H1 (cell line): Measurements from ENCODE around the gene CAMK2D. TPM values are rescaled to one million over a fixed set of nuclear protein-coding genes. Genes with fewer than 3 reads are reported as not detected.

Experiments
- CTCF ChIA-PET: fragments of 300-600 bp; sonication (Branson Sonifier 250); formaldehyde crosslinking; loops from one replicate; lab custom pipeline; 2021; ENCODE audit not compliant: partially characterized antibody; lab: Charles Lee
- POLR2A ChIA-PET: fragments of 300-600 bp; sonication (Branson Sonifier 250); formaldehyde crosslinking; loops from one replicate; lab custom pipeline; 2021; ENCODE audit warnings: inconsistent platforms; ENCODE audit not compliant: partially characterized antibody; lab: Charles Lee
- DNase-seq, 2 experiments: peaks; one replicate each; pipeline versions ENCODE4 v3.0.0 to v3.0.0-alpha.2; 2010 to 2022; ENCODE audit warnings: low spot score in 2 of 2, low read depth in 1 of 2, mixed read lengths in 1 of 2
- FAIRE-seq: peaks from 2 replicates; lab custom pipeline; 2011; peaks lifted over from hg19 to GRCh38; lab: Jason Lieb, UNC
- H2AFZ ChIP-seq: 2 replicates; pipeline ENCODE4 v1.8.1; 2012; ENCODE audit warnings: low read length, inconsistent platforms
- H2AK5ac ChIP-seq: 2 replicates; pipeline ENCODE4 v1.6.1; 2013; ENCODE audit warnings: low read depth, low read length
- H2BK120ac ChIP-seq: replicated peaks from 2 replicates; pipeline ENCODE3; 2013; ENCODE audit warnings: low read depth, low read length, inconsistent platforms
- H2BK12ac ChIP-seq: 2 replicates; pipeline ENCODE4 v1.6.1; 2013; ENCODE audit warnings: low read depth, low read length
- H2BK15ac ChIP-seq: 2 replicates; pipeline ENCODE4 v1.6.1; 2013; ENCODE audit warnings: low read length
- H2BK20ac ChIP-seq: 2 replicates; pipeline ENCODE4 v1.6.1; 2013; ENCODE audit warnings: low read length
- H2BK5ac ChIP-seq: 2 replicates; pipeline ENCODE4 v1.6.1; 2013; ENCODE audit warnings: low read depth, low read length
- H3K14ac ChIP-seq: 2 replicates; pipeline ENCODE4 v1.6.1; 2013; ENCODE audit warnings: inconsistent platforms; ENCODE audit not compliant: insufficient read length
- H3K18ac ChIP-seq: 2 replicates; pipeline ENCODE4 v1.6.1; 2013; ENCODE audit warnings: low read length; ENCODE audit errors: extremely low read depth
- H3K23ac ChIP-seq: 2 replicates; pipeline ENCODE4 v1.6.1; 2013; ENCODE audit warnings: inconsistent platforms; ENCODE audit not compliant: insufficient read length
- H3K23me2 ChIP-seq: 2 replicates; pipeline ENCODE4 v1.6.1; 2013; ENCODE audit warnings: low read depth, low read length
- H3K27ac ChIP-seq: 2 replicates; pipeline ENCODE4 v1.6.1; 2011; ENCODE audit warnings: low read depth, low read length, inconsistent platforms
- H3K27me3 ChIP-seq, 4 experiments: replicated peaks in 1 of 4; 1 replicate in 1 of 4; 2 replicates in 3 of 4; pipeline versions ENCODE4 v1.6.1 to v1.8.1; 2011 to 2013; ENCODE audit warnings: low read length in 3 of 4, mild to moderate bottlenecking in 3 of 4, inconsistent platforms in 2 of 4, mixed read lengths in 2 of 4, moderate library complexity in 1 of 4; ENCODE audit not compliant: control insufficient read depth in 3 of 4, insufficient read depth in 3 of 4; ENCODE audit errors: extremely low read depth in 1 of 4
- H3K36me3 ChIP-seq, 4 experiments: 2 replicates each; pipeline versions ENCODE4 v1.6.1 to v1.8.1; 2011 to 2013; ENCODE audit warnings: mild to moderate bottlenecking in 4 of 4, low read length in 3 of 4, moderate library complexity in 2 of 4, control low read depth in 1 of 4, inconsistent platforms in 1 of 4; ENCODE audit not compliant: insufficient read depth in 4 of 4, control insufficient read depth in 2 of 4
- H3K4ac ChIP-seq: replicated peaks from 2 replicates; pipeline ENCODE3; 2013; ENCODE audit warnings: low read length, low read depth, mixed read lengths, inconsistent platforms; ENCODE audit not compliant: insufficient read length
- H3K4me1 ChIP-seq, 4 experiments: replicated peaks in 1 of 4; 1 replicate in 1 of 4; 2 replicates in 3 of 4; pipeline versions ENCODE4 v1.6.1 to v1.8.1; 2011 to 2013; ENCODE audit warnings: low read length in 3 of 4, inconsistent platforms in 2 of 4, mixed read lengths in 1 of 4; ENCODE audit not compliant: insufficient read depth in 4 of 4, control insufficient read depth in 3 of 4
- H3K4me2 ChIP-seq, 2 experiments: 2 replicates each; pipeline versions ENCODE4 v1.6.1 to v1.8.1; 2011 to 2013; ENCODE audit warnings: low read depth in 2 of 2, low read length in 2 of 2, control low read depth in 1 of 2, inconsistent platforms in 1 of 2, mild to moderate bottlenecking in 1 of 2; ENCODE audit not compliant: insufficient read depth in 1 of 2
- H3K4me3 ChIP-seq, 4 experiments: fragments of 200-600, 300-600 bp in 1 of 4; sonication (generic), shearing (Covaris generic), sonication (Bioruptor Twin) in 1 of 4; 2 replicates each; pipeline versions ENCODE4 v1.5.1 to v1.8.1; 2011 to 2016; ENCODE audit warnings: low read length in 4 of 4, low read depth in 3 of 4, control low read depth in 2 of 4, inconsistent platforms in 2 of 4, mild to moderate bottlenecking in 2 of 4, mixed read lengths in 1 of 4, moderate library complexity in 1 of 4; ENCODE audit not compliant: insufficient read depth in 2 of 4; ENCODE audit errors: extremely low read depth in 1 of 4
- H3K56ac ChIP-seq: replicated peaks from 2 replicates; pipeline ENCODE3; 2013; ENCODE audit warnings: low read depth, mild to moderate bottlenecking, mixed read lengths, low read length, inconsistent platforms; ENCODE audit not compliant: insufficient read length
- H3K79me1 ChIP-seq: 2 replicates; pipeline ENCODE4 v1.6.1; 2013; ENCODE audit warnings: low read depth, low read length, control low read depth
- H3K79me2 ChIP-seq, 2 experiments: 2 replicates each; pipeline versions ENCODE4 v1.6.1 to v1.8.1; 2012 to 2013; ENCODE audit warnings: low read length in 2 of 2, mild to moderate bottlenecking in 2 of 2, inconsistent platforms in 1 of 2; ENCODE audit not compliant: insufficient read depth in 2 of 2, control insufficient read depth in 1 of 2
- H3K9ac ChIP-seq, 4 experiments: replicated peaks in 1 of 4; 1 replicate in 1 of 4; 2 replicates in 3 of 4; pipeline versions ENCODE4 v1.6.1 to v1.8.1; 2011 to 2013; ENCODE audit warnings: low read depth in 3 of 4, low read length in 3 of 4, control low read depth in 2 of 4, mild to moderate bottlenecking in 2 of 4, moderate library complexity in 2 of 4, inconsistent platforms in 1 of 4; ENCODE audit errors: extremely low read depth in 1 of 4
- H3K9me3 ChIP-seq, 2 experiments: 2 replicates each; pipeline versions ENCODE4 v1.6.1 to v1.8.1; 2012 to 2013; ENCODE audit warnings: mild to moderate bottlenecking in 2 of 2, moderate library complexity in 2 of 2, control low read depth in 1 of 2, inconsistent platforms in 1 of 2, low read depth in 1 of 2, low read length in 1 of 2, mixed read lengths in 1 of 2; ENCODE audit not compliant: insufficient read depth in 2 of 2
- H4K20me1 ChIP-seq, 2 experiments: replicated peaks in 1 of 2; 2 replicates each; pipeline versions ENCODE3 to v1.8.1; 2011 to 2013; ENCODE audit warnings: inconsistent platforms in 2 of 2, low read length in 2 of 2, mild to moderate bottlenecking in 1 of 2; ENCODE audit not compliant: insufficient read depth in 2 of 2, control insufficient read depth in 1 of 2
- H4K5ac ChIP-seq: 2 replicates; pipeline ENCODE4 v1.6.1; 2013; ENCODE audit warnings: low read length, low read depth, mixed read lengths, inconsistent platforms; ENCODE audit not compliant: insufficient read length
- H4K8ac ChIP-seq: 2 replicates; pipeline ENCODE4 v1.8.0; 2013; ENCODE audit warnings: mild to moderate bottlenecking, moderate library complexity, low read length, inconsistent platforms; ENCODE audit not compliant: insufficient read depth; ENCODE audit errors: extremely low read depth
- H4K91ac ChIP-seq: replicated peaks from 2 replicates; pipeline ENCODE3; 2013; ENCODE audit warnings: low read length, mixed read lengths, inconsistent platforms; ENCODE audit not compliant: insufficient read length
- BACH1 ChIP-seq: IDR thresholded peaks from 2 replicates; pipeline ENCODE4 v1.6.1; 2012; ENCODE audit warnings: low read length, improper control_type of control experiment
- CHD2 ChIP-seq: IDR thresholded peaks from 2 replicates; pipeline ENCODE4 v1.6.1; 2012; ENCODE audit warnings: low read length, improper control_type of control experiment
- CREB1 ChIP-seq: IDR thresholded peaks from 2 replicates; pipeline ENCODE4 v1.6.1; 2012; ENCODE audit warnings: inconsistent platforms
- EZH2 ChIP-seq: fragments of 200-600 bp; sonication (generic); IDR thresholded peaks from 2 replicates; pipeline ENCODE4 v1.7.1; 2012; ENCODE audit warnings: low read depth, mild to moderate bottlenecking, moderate library complexity, low read length, inconsistent platforms; ENCODE audit not compliant: severe bottlenecking
- GABPA ChIP-seq: IDR thresholded peaks from 2 replicates; pipeline ENCODE4 v1.6.1; 2011; ENCODE audit warnings: mild to moderate bottlenecking, low read length, moderate library complexity, borderline replicate concordance; ENCODE audit not compliant: insufficient read depth
- JUND ChIP-seq: IDR thresholded peaks from 2 replicates; pipeline ENCODE4 v1.6.1; 2011; ENCODE audit warnings: mild to moderate bottlenecking, improper control_type of control experiment, low read length
- MAFK ChIP-seq: IDR thresholded peaks from 2 replicates; pipeline ENCODE4 v1.6.1; 2012; ENCODE audit warnings: low read depth, mild to moderate bottlenecking, improper control_type of control experiment, low read length
- NANOG ChIP-seq: IDR thresholded peaks from 2 replicates; pipeline ENCODE4 v1.6.1; 2011; ENCODE audit warnings: low read length, low read depth, mild to moderate bottlenecking, inconsistent platforms; ENCODE audit not compliant: insufficient read depth, poor library complexity, severe bottlenecking
- NRF1 ChIP-seq: IDR thresholded peaks from 2 replicates; pipeline ENCODE4 v1.6.1; 2011; ENCODE audit warnings: mild to moderate bottlenecking, low read depth, low read length, improper control_type of control experiment
- POU5F1 ChIP-seq: IDR thresholded peaks from 2 replicates; pipeline ENCODE4 v1.6.1; 2011; ENCODE audit warnings: low read depth, mild to moderate bottlenecking, low read length, moderate library complexity
- RAD21 ChIP-seq, 2 experiments: IDR thresholded peaks in 1 of 2; conservative IDR thresholded peaks in 1 of 2; 2 replicates each; pipeline ENCODE4 v1.6.1; 2011; ENCODE audit warnings: low read depth in 2 of 2, low read length in 2 of 2, improper control_type of control experiment in 1 of 2, inconsistent platforms in 1 of 2, mild to moderate bottlenecking in 1 of 2, moderate library complexity in 1 of 2
- RNF2 ChIP-seq: fragments of 200-900, 300-1000 bp; sonication (generic); IDR thresholded peaks from 2 replicates; pipeline ENCODE4 v1.7.1; 2016; ENCODE audit warnings: borderline replicate concordance, low read depth, mild to moderate bottlenecking, antibody characterized with exemption, low read length; ENCODE audit not compliant: poor library complexity, severe bottlenecking; ENCODE audit errors: missing control alignments
- SP2 ChIP-seq: IDR thresholded peaks from 2 replicates; pipeline ENCODE4 v1.6.1; 2012; ENCODE audit warnings: mild to moderate bottlenecking, low read length, inconsistent platforms
- ZNF274 ChIP-seq: IDR thresholded peaks from 2 replicates; pipeline ENCODE4 v1.7.0; 2012; ENCODE audit warnings: low read length, borderline replicate concordance; ENCODE audit errors: extremely low read depth
- polyA plus RNA-seq, 7 experiments: library from polyadenylated mRNA; depleted of rRNA in 3 of 7; stranded (reverse) in 5 of 7; unstranded in 2 of 7; fragments of >200 nt in 5 of 7; fragments of 200-250 nt in 2 of 7; gene quantifications; 1 replicate in 5 of 7; 2 replicates in 1 of 7; 4 replicates in 1 of 7; pipeline versions ENCODE4 v1.2.1 to v1.2.3, GENCODE V29; 2011 to 2013; ENCODE audit warnings: missing spikeins in 2 of 7, mixed read lengths in 2 of 7
- total RNA-seq: library from RNA; stranded (reverse); fragmentation: NEBNext Ultra II Directional; extraction: Animal tissue kit (Norgen Biotek cat#: 25700); gene quantifications from 2 replicates; pipeline ENCODE4 v1.2.1, GENCODE V29; 2021
- TF ChIP-seq, protein P1 (sequence below): IDR thresholded peaks from 2 replicates; pipeline ENCODE4 v1.6.1; 2012; ENCODE audit warnings: inconsistent platforms

The CAMK2D gene
- total and polyA plus RNA-seq, 2 of the 8 experiments (the other 6 are each of a cell fraction or from before 2014, with no cell fraction given), result 3.2 to 7.0 TPM

DNA sequence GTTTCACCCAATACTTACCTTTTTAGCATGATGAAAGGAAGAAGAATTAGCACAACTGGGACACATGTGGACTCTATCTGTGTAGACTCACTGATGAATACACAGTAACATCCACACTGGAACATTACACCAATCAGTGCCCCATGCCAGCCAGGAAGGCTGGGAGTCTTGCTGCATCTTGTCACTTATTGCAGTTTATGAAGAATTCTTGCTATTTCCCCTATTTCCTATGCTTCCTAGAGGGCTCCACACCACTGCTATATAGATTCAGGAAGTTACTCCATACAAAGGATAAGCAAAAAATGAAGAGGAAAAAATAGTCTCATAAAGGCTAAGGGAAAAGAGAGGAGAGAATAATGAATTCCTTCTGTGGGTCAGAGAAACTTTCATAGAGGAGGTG is 201.0 kb downstream of the CAMK2D start:
- H2BK5ac ChIP-seq, result no peak overlapping the region
- no peak overlapping the region for H2BK15ac ChIP-seq
- no peak overlapping the region for H3K27ac ChIP-seq
- H3K27me3 ChIP-seq, result no peaks in the 10 kb centered on the region
- peak overlapping the region; percentile 34 for H4K91ac ChIP-seq
- H3K56ac ChIP-seq, result no peak overlapping the region
- no peaks in the 10 kb centered on the region for H3K79me1 ChIP-seq
- no peak overlapping the region for H3K23ac ChIP-seq
- H2BK20ac ChIP-seq, result no peak overlapping the region
- DNase-seq, result no peak
- POLR2A ChIA-PET, result no interaction called here
- H3K4me3 ChIP-seq, result no peak overlapping the region
- H4K5ac ChIP-seq, result peak overlapping the region; percentile 26
- no peaks in the 10 kb centered on the region for H3K23me2 ChIP-seq
- peak overlapping the region in 1 of 4 experiments; percentile 8; a peak in 1 of 7 replicates for H3K9ac ChIP-seq
- H4K8ac ChIP-seq, result no peak overlapping the region
- no peak overlapping the region for H3K4ac ChIP-seq
- H2AFZ ChIP-seq, result no peak overlapping the region
- CTCF ChIA-PET, result interaction anchor here (0.7 to 3.5 kb wide), 2 partner anchors 13 to 35 kb away, joined by 3 to 17 read pairs; no protein-coding TSS in a partner anchor
- H2BK12ac ChIP-seq, result no peak overlapping the region
- H3K9me3 ChIP-seq, result no peaks in the 10 kb centered on the region
- no peak for FAIRE-seq
- H3K79me2 ChIP-seq, result no peaks in the 10 kb centered on the region
- no peak overlapping the region for H2BK120ac ChIP-seq
- H3K4me2 ChIP-seq, result no peak overlapping the region
- H4K20me1 ChIP-seq, result no peaks in the 10 kb centered on the region
- no peak overlapping the region for H3K14ac ChIP-seq
- H2AK5ac ChIP-seq, result no peak overlapping the region
- H3K18ac ChIP-seq, result no peak overlapping the region
- peaks cover 0 to 6% (median 0%) of the 10 kb centered on the region in 4 experiments; a peak in 3 of 7 replicates for H3K4me1 ChIP-seq
- no peaks in the 10 kb centered on the region for H3K36me3 ChIP-seq
- no peak for TF ChIP-seq POU5F1
- TF ChIP-seq EZH2, result no peak
- no peak for TF ChIP-seq SP2
- no peak for TF ChIP-seq CREB1
- no peak for TF ChIP-seq ZNF274
- TF ChIP-seq, protein P1, sequence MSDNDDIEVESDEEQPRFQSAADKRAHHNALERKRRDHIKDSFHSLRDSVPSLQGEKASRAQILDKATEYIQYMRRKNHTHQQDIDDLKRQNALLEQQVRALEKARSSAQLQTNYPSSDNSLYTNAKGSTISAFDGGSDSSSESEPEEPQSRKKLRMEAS, result no peak
- TF ChIP-seq MAFK, result no peak
- TF ChIP-seq NANOG, result no peak
- TF ChIP-seq NRF1, result no peak
- TF ChIP-seq BACH1, result no peak
- TF ChIP-seq RAD21 (IDR thresholded peaks at IDR 0.05 in 1 of 2, conservative IDR thresholded peaks at IDR 0.05 in 1 of 2; ENCODE audit: low read depth in 2 of 2, low read length in 2 of 2), result no peak
- TF ChIP-seq GABPA, result no peak
- TF ChIP-seq JUND, result no peak
- no peak for TF ChIP-seq RNF2
- TF ChIP-seq CHD2, result no peak
